ENCODE results near the gene G2E3.
"Not testable (repeated sequence)": the region's sequence is repeated elsewhere in the genome, so short reads cannot be mapped to it uniquely, and the experiment has no call there.

The G2E3 gene

GRCh38 chr14:30621354-30621939 is 62.5 kb downstream of the G2E3 start:
- no peaks in the 10 kb centered on the region for H3K9me3 ChIP-seq (ENCODE audit: low read depth, low read length)
- peak overlapping the region; percentile 71 for H3K9ac ChIP-seq (ENCODE audit: insufficient read length)
- TF ChIP-seq FOXP2 (optimal IDR thresholded peaks at IDR 0.05; ENCODE audit: control extremely low read depth, extremely low read length, insufficient read depth) = no peak
- H3K27ac ChIP-seq = peak overlapping the region; percentile 57; the same call in 1 of the 2 replicates
- DNase-seq (ENCODE audit: low read depth, low spot score) = no peak
- peak overlapping the region; percentile 87 for H3K4me3 ChIP-seq
- peaks cover 14% of the 10 kb centered on the region for H3K36me3 ChIP-seq (ENCODE audit: insufficient read depth, low read length)

GRCh38 chr14:30621940-30622830 is 63.2 kb downstream of the G2E3 start, which contains the start of gene SCFD1:
SCFD1 (plus strand) TSS chr14:30622319; CDS start chr14:30622339, 20 bp downstream.
- Histone ChIP-seq H3K36me3 (ENCODE audit: insufficient read depth, low read length) (peaks cover 8% of the 10 kb centered on the region), H3K4me3 (peak within 1 kb of the TSS; percentile 87), H3K9ac (ENCODE audit: insufficient read length) (peak within 1 kb of the TSS; percentile 93), H3K27ac (peak within 1 kb of the TSS; percentile 85), H3K9me3 (ENCODE audit: low read depth, low read length) (no peaks in the 10 kb centered on the region)
- peak; percentile 98 for TF ChIP-seq POLR2AphosphoS5 (IDR thresholded peaks at IDR 0.05; ENCODE audit: borderline replicate concordance, low read depth, low read length)
- no peak for TF ChIP-seq EZH2 (IDR thresholded peaks at IDR 0.05)
- no peak for TF ChIP-seq FOXP2 (optimal IDR thresholded peaks at IDR 0.05; ENCODE audit: control extremely low read depth, extremely low read length, insufficient read depth)
- peak; percentile 32 for DNase-seq (ENCODE audit: low read depth, low spot score)

- no peak for DNase-seq (ENCODE audit: low read depth, low spot score)
- H3K9ac ChIP-seq (ENCODE audit: insufficient read length) = peak overlapping the region; percentile 93
- H3K27ac ChIP-seq = no peak overlapping the region
Measured at GRCh38 chr14:30623412-30624131, 64.6 kb downstream of the G2E3 start.

GRCh38 chr14:30624132-30624423 is 65.1 kb downstream of the G2E3 start:
- H3K36me3 ChIP-seq (ENCODE audit: insufficient read depth, low read length) = peaks cover 6% of the 10 kb centered on the region; the same call in 1 of the 2 replicates
- no peak overlapping the region for H3K9ac ChIP-seq (ENCODE audit: insufficient read length)
- H3K9me3 ChIP-seq (ENCODE audit: low read depth, low read length) = no peaks in the 10 kb centered on the region
- no peak overlapping the region for H3K27ac ChIP-seq
- no peak for TF ChIP-seq EZH2 (IDR thresholded peaks at IDR 0.05)
- TF ChIP-seq POLR2AphosphoS5 (IDR thresholded peaks at IDR 0.05; ENCODE audit: borderline replicate concordance, low read depth, low read length) = no peak
- no peak for TF ChIP-seq FOXP2 (optimal IDR thresholded peaks at IDR 0.05; ENCODE audit: control extremely low read depth, extremely low read length, insufficient read depth)
- DNase-seq (ENCODE audit: low read depth, low spot score) = no peak
- H3K4me3 ChIP-seq = peak overlapping the region; percentile 87

More at GRCh38 chr14:30623412-30624131, 64.6 kb downstream of the G2E3 start:
- Histone ChIP-seq H3K36me3 (ENCODE audit: insufficient read depth, low read length) (peaks cover 6% of the 10 kb centered on the region; the same call in 1 of the 2 replicates), H3K4me3 (peak overlapping the region; percentile 87), H3K9me3 (ENCODE audit: low read depth, low read length) (no peaks in the 10 kb centered on the region)
- TF ChIP-seq EZH2 (IDR thresholded peaks at IDR 0.05) (no peak), FOXP2 (optimal IDR thresholded peaks at IDR 0.05; ENCODE audit: control extremely low read depth, extremely low read length, insufficient read depth) (no peak), POLR2AphosphoS5 (IDR thresholded peaks at IDR 0.05; ENCODE audit: borderline replicate concordance, low read depth, low read length) (no peak)

- peaks cover 10% of the 10 kb centered on the region for H3K36me3 ChIP-seq (ENCODE audit: insufficient read depth, low read length)
- no peaks in the 10 kb centered on the region for H3K9me3 ChIP-seq (ENCODE audit: low read depth, low read length)
- no peak overlapping the region for H3K27ac ChIP-seq
- no peak overlapping the region for H3K4me3 ChIP-seq
- no peak for TF ChIP-seq EZH2 (IDR thresholded peaks at IDR 0.05)
- no peak for TF ChIP-seq POLR2AphosphoS5 (IDR thresholded peaks at IDR 0.05; ENCODE audit: borderline replicate concordance, low read depth, low read length)
- no peak for TF ChIP-seq FOXP2 (optimal IDR thresholded peaks at IDR 0.05; ENCODE audit: control extremely low read depth, extremely low read length, insufficient read depth)
- no peak overlapping the region for H3K9ac ChIP-seq (ENCODE audit: insufficient read length)
- no peak for DNase-seq (ENCODE audit: low read depth, low spot score)
Measured at GRCh38 chr14:30625533-30625932, 66.6 kb downstream of the G2E3 start.

- H3K9ac ChIP-seq (ENCODE audit: insufficient read length) = not testable (repeated sequence)
Measured at GRCh38 chr14:30629432-30629831, 70.5 kb downstream of the G2E3 start.

GRCh38 chr14:30630248-30630647 is 71.3 kb downstream of the G2E3 start:
- Histone ChIP-seq H3K27ac (no peak overlapping the region), H3K9ac (ENCODE audit: insufficient read length) (no peak overlapping the region), H3K4me3 (no peak overlapping the region), H3K9me3 (ENCODE audit: low read depth, low read length) (no peaks in the 10 kb centered on the region), H3K36me3 (ENCODE audit: insufficient read depth, low read length) (peaks cover 35% of the 10 kb centered on the region)
- TF ChIP-seq POLR2AphosphoS5 (IDR thresholded peaks at IDR 0.05; ENCODE audit: borderline replicate concordance, low read depth, low read length) = no peak
- TF ChIP-seq FOXP2 (optimal IDR thresholded peaks at IDR 0.05; ENCODE audit: control extremely low read depth, extremely low read length, insufficient read depth) = no peak
- no peak for TF ChIP-seq EZH2 (IDR thresholded peaks at IDR 0.05)
- DNase-seq (ENCODE audit: low read depth, low spot score) = no peak

More at GRCh38 chr14:30629432-30629831, 70.5 kb downstream of the G2E3 start:
- H3K9me3 ChIP-seq (ENCODE audit: low read depth, low read length); H3K27ac ChIP-seq; DNase-seq (ENCODE audit: low read depth, low spot score); H3K4me3 ChIP-seq: not testable (repeated sequence)
- peaks cover 29% of the 10 kb centered on the region for H3K36me3 ChIP-seq (ENCODE audit: insufficient read depth, low read length)

GRCh38 chr14:30632730-30633129 is 73.8 kb downstream of the G2E3 start:
- no peak overlapping the region for H3K27ac ChIP-seq
- no peak overlapping the region for H3K4me3 ChIP-seq
- H3K9me3 ChIP-seq (ENCODE audit: low read depth, low read length) = no peaks in the 10 kb centered on the region
- DNase-seq (ENCODE audit: low read depth, low spot score) = no peak
- TF ChIP-seq EZH2 (IDR thresholded peaks at IDR 0.05) (no peak), POLR2AphosphoS5 (IDR thresholded peaks at IDR 0.05; ENCODE audit: borderline replicate concordance, low read depth, low read length) (no peak), FOXP2 (optimal IDR thresholded peaks at IDR 0.05; ENCODE audit: control extremely low read depth, extremely low read length, insufficient read depth) (no peak)
- peaks cover 52% of the 10 kb centered on the region for H3K36me3 ChIP-seq (ENCODE audit: insufficient read depth, low read length)
- H3K9ac ChIP-seq (ENCODE audit: insufficient read length) = no peak overlapping the region

All from SK-N-MC (cell line).